Keratinocyte (primary cell): ENCODE data around the gene CYTH2.
"Not testable (repeated sequence)": the region's sequence is repeated elsewhere in the genome, so short reads cannot be mapped to it uniquely, and the experiment has no call there.

ENCODE experiments used
- CTCF ChIP-seq, 3 experiments: IDR thresholded peaks in 1 of 3; conservative IDR thresholded peaks in 1 of 3; optimal IDR thresholded peaks in 1 of 3; 2 replicates in 2 of 3; 3 replicates in 1 of 3; pipeline versions ENCODE3 to v1.5.1; 2011; ENCODE audit warnings: low read length in 3 of 3, mild to moderate bottlenecking in 3 of 3, moderate library complexity in 2 of 3, control low read depth in 1 of 3, inconsistent platforms in 1 of 3; ENCODE audit not compliant: insufficient read depth in 2 of 3; ENCODE audit errors: extremely low read depth in 1 of 3
- EZH2 ChIP-seq: IDR thresholded peaks from one replicate; pipeline ENCODE4 v1.6.1; 2012; ENCODE audit warnings: inconsistent platforms, mild to moderate bottlenecking, low read length, moderate library complexity

- TF ChIP-seq CTCF (optimal IDR thresholded peaks at IDR 0.05 in 1 of 3, IDR thresholded peaks at IDR 0.05 in 1 of 3, conservative IDR thresholded peaks at IDR 0.05 in 1 of 3; ENCODE audit: extremely low read depth in 1 of 3, insufficient read depth in 2 of 3, low read length in 3 of 3); EZH2: not testable (repeated sequence)
Observed at GRCh38 chr19:48486706-48487105, 17.5 kb downstream of the CYTH2 start.
